Measurements from ENCODE around the gene AP1AR. TPM values are rescaled to one million over a fixed set of nuclear protein-coding genes. Genes with fewer than 3 reads are reported as not detected.
A peak's percentile ranks its signal among the peaks of the same experiment; 100 is the strongest.
"Not testable (repeated sequence)": the region's sequence is repeated elsewhere in the genome, so short reads cannot be mapped to it uniquely, and the experiment has no call there.

The AP1AR gene
- total RNA-seq, 1 donor from 2014 or later, result 24.3 TPM

- TF ChIP-seq CTCF (conservative IDR thresholded peaks at IDR 0.05), result no peak
- Mint-ChIP-seq H3K36me3 (ENCODE audit: low read depth) (no peaks in the 10 kb centered on the region), H3K27me3 (ENCODE audit: low read depth) (peaks cover 8% of the 10 kb centered on the region), H3K27ac (ENCODE audit: unreplicated experiment) (no peak overlapping the region), H3K9me3 (no peaks in the 10 kb centered on the region), H3K4me3 (no peak overlapping the region), H3K4me1 (peaks cover 4% of the 10 kb centered on the region)
- no peak for DNase-seq (ENCODE audit: low read depth, low spot score)
These were observed 68.1 kb downstream of the AP1AR start for GRCh38 chr4:112299721-112300120.

GRCh38 chr4:112302320-112303274, 71.0 kb downstream of the AP1AR start:
- no peak for DNase-seq (ENCODE audit: low read depth, low spot score)

GRCh38 chr4:112305477-112305876, 73.9 kb downstream of the AP1AR start:
- not testable (repeated sequence) for H3K9me3 Mint-ChIP-seq; H3K27ac Mint-ChIP-seq (ENCODE audit: unreplicated experiment)

More at GRCh38 chr4:112302320-112303274, 71.0 kb downstream of the AP1AR start:
- no peaks in the 10 kb centered on the region for H3K4me1 Mint-ChIP-seq
- no peak for TF ChIP-seq CTCF (conservative IDR thresholded peaks at IDR 0.05)
- H3K36me3 Mint-ChIP-seq (ENCODE audit: low read depth), result no peaks in the 10 kb centered on the region
- peaks cover 10% of the 10 kb centered on the region for H3K27me3 Mint-ChIP-seq (ENCODE audit: low read depth)
- H3K27ac Mint-ChIP-seq (ENCODE audit: unreplicated experiment), result no peak overlapping the region
- no peak overlapping the region for H3K4me3 Mint-ChIP-seq
- H3K9me3 Mint-ChIP-seq, result no peaks in the 10 kb centered on the region

GRCh38 chr4:112309263-112309791, 77.7 kb downstream of the AP1AR start:
- H3K4me1 Mint-ChIP-seq; H3K9me3 Mint-ChIP-seq; H3K36me3 Mint-ChIP-seq (ENCODE audit: low read depth): not testable (repeated sequence)
- Mint-ChIP-seq H3K27me3 (ENCODE audit: low read depth) (peaks cover 10% of the 10 kb centered on the region), H3K4me3 (peak overlapping the region; percentile 58), H3K27ac (ENCODE audit: unreplicated experiment) (peak overlapping the region; percentile 16)
- peak; percentile 31 for DNase-seq (ENCODE audit: low read depth, low spot score)

More at GRCh38 chr4:112305477-112305876, 73.9 kb downstream of the AP1AR start:
- H3K4me3 Mint-ChIP-seq; DNase-seq (ENCODE audit: low read depth, low spot score); H3K4me1 Mint-ChIP-seq; H3K27me3 Mint-ChIP-seq (ENCODE audit: low read depth); H3K36me3 Mint-ChIP-seq (ENCODE audit: low read depth): not testable (repeated sequence)

GRCh38 chr4:112311516-112311915, 79.9 kb downstream of the AP1AR start:
- DNase-seq (ENCODE audit: low read depth, low spot score), result no peak
- Mint-ChIP-seq H3K27ac (ENCODE audit: unreplicated experiment) (no peak overlapping the region), H3K9me3 (peaks cover 2% of the 10 kb centered on the region), H3K4me3 (no peak overlapping the region), H3K4me1 (peaks cover 10% of the 10 kb centered on the region), H3K36me3 (ENCODE audit: low read depth) (peaks cover 6% of the 10 kb centered on the region), H3K27me3 (ENCODE audit: low read depth) (peaks cover 15% of the 10 kb centered on the region)
- no peak for TF ChIP-seq CTCF (conservative IDR thresholded peaks at IDR 0.05)

- Mint-ChIP-seq H3K27ac (ENCODE audit: unreplicated experiment) (no peak overlapping the region), H3K9me3 (peaks cover 2% of the 10 kb centered on the region), H3K36me3 (ENCODE audit: low read depth) (peaks cover 6% of the 10 kb centered on the region), H3K4me1 (peaks cover 10% of the 10 kb centered on the region), H3K4me3 (no peak overlapping the region), H3K27me3 (ENCODE audit: low read depth) (peaks cover 18% of the 10 kb centered on the region)
- no peak for TF ChIP-seq CTCF (conservative IDR thresholded peaks at IDR 0.05)
- DNase-seq (ENCODE audit: low read depth, low spot score), result no peak
These were observed 81.1 kb downstream of the AP1AR start for GRCh38 chr4:112312610-112313239.

Measured in neural crest cell (in vitro differentiated cells).